KOPT-K1 (cell line): ENCODE measurements around the gene HMG20B.

Experiments used
- H3K27ac ChIP-seq: fragments of 200-600 bp; sonication (generic); 2 replicates; pipeline ENCODE4 v1.5.1; 2016; ENCODE audit warnings: antibody characterized with exemption, mild to moderate bottlenecking, low read depth, low read length; ENCODE audit not compliant: poor library complexity, severe bottlenecking
- H3K36me3 ChIP-seq: fragments of 200-600 bp; sonication (generic); 2 replicates; pipeline ENCODE4 v1.5.1; 2017; ENCODE audit warnings: antibody characterized with exemption, mild to moderate bottlenecking, low read length, moderate library complexity; ENCODE audit not compliant: insufficient read depth
- H3K9me3 ChIP-seq: fragments of 200-600 bp; sonication (generic); 2 replicates; pipeline ENCODE4 v1.5.1; 2017; ENCODE audit warnings: antibody characterized with exemption, low read length, mild to moderate bottlenecking; ENCODE audit not compliant: insufficient read depth, poor library complexity, severe bottlenecking

Gene HMG20B

DNA sequence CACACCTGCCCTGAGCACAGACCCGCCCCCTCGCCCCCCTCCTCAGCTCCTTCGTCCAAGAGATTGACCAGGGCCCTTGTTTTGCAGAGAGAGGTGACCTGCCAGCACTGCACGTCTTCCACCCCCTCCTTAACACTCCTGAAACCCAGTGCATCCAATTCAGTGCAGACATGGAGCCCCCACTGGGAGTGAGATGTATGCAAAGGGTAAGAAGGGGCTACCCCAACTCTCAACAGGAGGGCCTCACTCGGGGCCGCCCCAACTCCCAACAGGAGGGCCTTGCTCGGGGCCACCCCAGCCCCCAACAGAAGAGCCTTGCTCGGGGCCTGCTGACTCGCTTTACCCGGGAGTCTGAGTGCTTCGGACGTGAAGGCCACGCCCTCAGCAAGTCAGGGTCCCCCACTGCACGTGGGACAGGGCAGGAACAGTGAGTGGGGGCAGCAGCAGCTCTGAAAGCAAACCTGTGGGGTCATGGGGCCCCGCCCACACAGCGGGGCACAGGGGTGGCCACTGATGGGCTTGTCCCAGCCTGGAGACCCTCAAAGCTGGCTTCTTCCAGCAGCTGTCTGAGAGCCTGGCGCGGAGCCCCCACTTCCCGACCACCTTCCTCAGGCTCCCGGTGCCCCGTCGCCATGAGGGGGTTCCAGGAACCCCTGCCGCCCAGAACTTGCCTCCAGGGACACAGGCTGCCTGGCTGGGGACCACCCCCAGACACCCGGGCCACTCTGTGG is 48.2 kb downstream of the HMG20B start:
- Histone ChIP-seq H3K36me3 (peaks cover 60% of the 10 kb centered on the region), H3K27ac (no peak overlapping the region), H3K9me3 (no peaks in the 10 kb centered on the region)

DNA sequence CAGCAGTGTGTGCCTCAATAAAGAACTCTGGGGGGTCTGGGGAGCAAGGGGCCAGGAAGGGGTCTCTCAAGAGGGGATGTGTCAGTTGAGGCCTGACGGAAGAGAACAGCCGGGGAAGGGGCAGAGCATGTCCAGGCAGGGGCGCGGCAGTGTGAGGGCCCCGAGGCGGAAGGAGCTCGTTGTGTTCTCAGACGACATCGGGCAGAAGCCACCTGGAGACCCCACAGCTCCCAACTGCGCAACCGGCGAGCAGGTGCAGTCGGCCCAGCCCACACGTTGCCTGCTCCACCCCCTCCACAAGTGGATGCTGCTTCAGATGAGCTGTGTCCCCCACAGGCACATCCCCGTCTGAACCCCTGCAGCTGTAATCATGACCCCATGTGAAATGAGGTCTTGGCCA is 48.9 kb downstream of the HMG20B start:
- Histone ChIP-seq H3K27ac (no peak overlapping the region), H3K36me3 (peaks cover 60% of the 10 kb centered on the region), H3K9me3 (no peaks in the 10 kb centered on the region)

DNA sequence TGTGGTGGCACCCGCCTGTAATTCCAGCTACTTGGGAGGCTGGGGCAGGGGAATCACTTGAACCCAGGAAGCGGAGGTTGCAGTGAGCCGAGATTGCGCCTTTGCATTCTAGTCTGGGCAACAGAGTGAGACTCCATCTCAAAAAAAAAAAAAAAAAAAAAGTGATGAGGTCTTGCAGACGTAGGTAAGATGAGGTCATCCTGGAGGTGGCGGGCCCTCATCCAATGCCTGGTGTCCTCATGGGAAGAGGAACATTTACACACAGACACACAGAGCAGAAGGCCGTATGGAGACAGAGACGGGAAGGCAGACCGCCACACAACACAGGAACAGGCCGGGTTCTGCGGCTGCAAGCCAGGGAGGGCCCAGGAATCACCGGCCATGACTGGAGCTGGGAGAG is 49.5 kb downstream of the HMG20B start:
- Histone ChIP-seq H3K9me3 (no peaks in the 10 kb centered on the region), H3K36me3 (peaks cover 60% of the 10 kb centered on the region), H3K27ac (no peak overlapping the region)

DNA sequence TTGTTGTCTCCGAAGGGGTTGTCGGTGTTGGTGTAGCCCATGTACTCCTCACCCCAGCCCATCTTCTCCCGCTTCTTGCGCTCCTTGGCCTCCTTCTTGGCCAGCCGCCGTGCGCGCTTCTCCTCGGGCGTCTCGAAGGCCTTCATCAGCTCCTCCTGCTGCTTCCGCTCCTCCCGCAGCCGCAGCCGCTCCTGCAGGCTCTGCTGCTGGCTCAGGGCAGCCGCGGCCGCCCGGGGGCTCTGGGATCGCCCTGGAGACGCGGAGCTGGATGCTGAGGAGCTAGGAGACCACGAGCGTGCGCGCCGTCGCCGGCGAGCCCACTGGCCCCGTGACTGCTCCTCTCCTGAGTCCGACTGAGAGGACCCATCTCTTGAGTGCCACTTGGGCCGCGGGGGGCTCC is 51.0 kb downstream of the HMG20B start:
- Histone ChIP-seq H3K36me3 (peaks cover 50% of the 10 kb centered on the region), H3K27ac (no peak overlapping the region), H3K9me3 (no peaks in the 10 kb centered on the region)

DNA sequence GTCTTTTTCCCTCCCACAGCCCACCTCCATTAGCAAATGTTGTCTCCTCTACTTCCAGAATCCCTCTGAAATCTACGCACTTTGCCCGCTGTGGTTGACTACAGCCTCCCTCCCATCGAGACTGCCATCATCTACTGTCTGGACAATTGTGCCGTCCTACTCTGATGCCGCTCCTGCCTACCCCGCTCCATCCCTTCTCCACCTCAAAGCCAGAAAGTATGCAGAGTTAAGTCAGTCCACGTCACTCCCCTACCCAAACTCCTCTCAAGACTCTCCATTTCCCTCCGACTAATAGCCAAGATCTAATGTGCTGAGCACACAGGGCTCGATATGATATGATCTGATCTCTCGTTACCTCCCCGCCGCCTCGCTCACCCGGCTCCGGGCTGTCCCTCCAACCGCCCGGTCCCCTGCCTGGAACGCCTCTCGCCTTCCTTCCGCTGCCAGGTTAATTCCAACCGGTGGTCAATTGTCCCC is 53.3 kb downstream of the HMG20B start:
- peak overlapping the region; percentile 89 for H3K27ac ChIP-seq
- H3K36me3 ChIP-seq, result peaks cover 27% of the 10 kb centered on the region
- no peaks in the 10 kb centered on the region for H3K9me3 ChIP-seq

DNA sequence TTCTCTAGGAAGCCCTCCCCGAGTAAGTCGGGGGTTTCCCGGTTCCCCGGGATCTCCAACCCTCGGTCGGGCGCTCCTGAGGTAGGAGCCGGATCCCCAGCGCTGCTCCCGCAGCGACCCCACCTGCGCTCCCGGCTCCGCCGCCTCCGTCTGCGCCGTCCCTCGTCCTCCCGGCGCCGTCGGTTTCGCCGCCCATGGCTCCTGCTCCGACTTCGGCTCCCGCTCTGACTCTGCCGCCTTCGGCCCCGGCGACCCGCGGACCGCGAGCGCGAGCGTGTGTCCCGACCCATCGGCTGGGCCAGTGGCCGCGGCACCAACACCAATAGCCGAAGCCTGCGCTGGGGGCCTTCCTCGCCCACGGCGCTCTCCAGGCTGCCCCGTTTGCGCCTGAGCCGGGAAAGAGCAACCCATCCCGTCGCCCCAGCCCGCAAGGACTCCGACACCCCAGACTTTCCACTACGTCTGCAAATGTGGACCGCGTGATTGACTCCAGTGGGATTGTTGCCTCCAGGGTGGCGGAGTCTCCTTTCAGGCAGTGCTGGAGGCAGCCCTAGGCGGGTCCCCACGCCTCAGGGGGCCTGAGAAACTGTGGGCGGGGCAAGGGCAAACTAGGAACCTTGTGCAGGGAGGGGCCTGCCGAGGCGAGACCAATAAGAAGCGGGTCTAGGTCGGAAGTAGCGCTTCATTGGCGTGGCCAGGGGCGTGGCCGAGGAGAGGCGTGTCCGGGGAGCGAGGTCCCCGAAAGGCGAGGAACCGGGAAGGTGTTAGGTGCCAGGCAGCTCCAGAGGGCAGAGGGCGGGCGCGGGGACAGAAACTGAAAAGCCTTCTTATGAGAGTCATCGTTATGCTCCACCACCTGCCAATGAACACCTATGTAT is 54.0 kb downstream of the HMG20B start, which contains the start of gene CACTIN:
Gene CACTIN, minus strand, starts transcription at position 318 of the 878 bp plus-strand sequence. Its CDS starts 28 bp downstream, at position 290.
- H3K36me3 ChIP-seq, result peaks cover 20% of the 10 kb centered on the region
- peak within 1 kb of the TSS; percentile 89 for H3K27ac ChIP-seq
- H3K9me3 ChIP-seq, result no peaks in the 10 kb centered on the region

DNA sequence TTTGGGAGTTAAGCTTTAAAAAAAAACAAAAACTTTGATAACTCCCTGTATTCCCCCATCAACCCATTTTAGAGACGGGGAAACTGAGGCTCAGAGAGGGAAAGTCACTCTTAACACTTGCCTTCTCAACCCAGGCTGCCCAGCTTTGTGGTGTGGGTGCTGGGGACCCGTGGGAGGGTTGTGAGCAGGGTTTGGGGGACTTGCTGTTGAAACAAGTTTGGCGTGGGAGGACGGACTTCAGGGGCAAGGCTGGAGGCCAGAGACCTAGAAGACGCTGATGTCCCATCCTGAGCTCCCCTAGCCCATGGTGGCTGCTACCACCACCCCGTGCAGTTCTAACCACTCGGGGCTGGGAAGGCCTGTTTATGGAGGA is 54.6 kb downstream of the HMG20B start:
- H3K36me3 ChIP-seq, result peaks cover 14% of the 10 kb centered on the region

More for the DNA sequence above, 54.6 kb downstream of the HMG20B start:
- no peaks in the 10 kb centered on the region for H3K9me3 ChIP-seq
- no peak overlapping the region for H3K27ac ChIP-seq
